ENCODE results near the gene FOXO1. TPM values are rescaled to one million over a fixed set of nuclear protein-coding genes. Genes with fewer than 3 reads are reported as not detected.

Gene FOXO1
- total RNA-seq, 4 donors from 2014 or later = 117 to 250 (median 159) TPM

DNA sequence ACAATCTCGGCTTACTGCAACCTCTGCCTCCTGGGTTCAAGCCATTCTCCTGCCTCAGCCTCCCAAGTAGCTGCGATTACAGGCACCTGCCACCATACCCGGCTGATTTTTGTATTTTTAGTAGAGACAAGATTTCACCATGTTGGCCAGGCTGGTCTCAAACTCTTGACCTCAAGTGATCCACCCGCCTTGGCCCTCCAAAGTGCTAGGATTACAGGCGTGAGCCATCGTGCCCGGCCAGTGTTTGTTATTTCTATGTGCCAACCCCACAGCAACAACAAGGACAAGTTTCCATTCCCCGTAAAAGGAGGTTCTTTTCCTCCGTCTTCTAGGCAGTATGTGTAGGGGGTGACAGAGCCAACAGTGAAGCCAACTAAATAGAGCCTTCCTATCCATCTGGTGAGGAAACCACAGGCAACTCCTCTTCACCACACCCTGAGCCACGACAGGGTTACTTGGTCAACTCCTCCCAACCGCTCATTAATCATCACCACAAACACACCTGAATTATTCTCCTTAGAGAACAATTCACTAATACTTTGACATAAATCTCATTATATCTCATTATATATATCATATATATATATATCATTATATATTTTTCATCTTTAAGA lies 25.5 kb downstream of the FOXO1 start:
- TF ChIP-seq POLR2A (IDR thresholded peaks at IDR 0.05) = no peak
- TF ChIP-seq, protein P1, sequence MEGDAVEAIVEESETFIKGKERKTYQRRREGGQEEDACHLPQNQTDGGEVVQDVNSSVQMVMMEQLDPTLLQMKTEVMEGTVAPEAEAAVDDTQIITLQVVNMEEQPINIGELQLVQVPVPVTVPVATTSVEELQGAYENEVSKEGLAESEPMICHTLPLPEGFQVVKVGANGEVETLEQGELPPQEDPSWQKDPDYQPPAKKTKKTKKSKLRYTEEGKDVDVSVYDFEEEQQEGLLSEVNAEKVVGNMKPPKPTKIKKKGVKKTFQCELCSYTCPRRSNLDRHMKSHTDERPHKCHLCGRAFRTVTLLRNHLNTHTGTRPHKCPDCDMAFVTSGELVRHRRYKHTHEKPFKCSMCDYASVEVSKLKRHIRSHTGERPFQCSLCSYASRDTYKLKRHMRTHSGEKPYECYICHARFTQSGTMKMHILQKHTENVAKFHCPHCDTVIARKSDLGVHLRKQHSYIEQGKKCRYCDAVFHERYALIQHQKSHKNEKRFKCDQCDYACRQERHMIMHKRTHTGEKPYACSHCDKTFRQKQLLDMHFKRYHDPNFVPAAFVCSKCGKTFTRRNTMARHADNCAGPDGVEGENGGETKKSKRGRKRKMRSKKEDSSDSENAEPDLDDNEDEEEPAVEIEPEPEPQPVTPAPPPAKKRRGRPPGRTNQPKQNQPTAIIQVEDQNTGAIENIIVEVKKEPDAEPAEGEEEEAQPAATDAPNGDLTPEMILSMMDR (IDR thresholded peaks at IDR 0.05 in 4 of 5, conservative IDR thresholded peaks at IDR 0.05 in 1 of 5) = no peak
- Histone ChIP-seq H3K9me3 (no peaks in the 10 kb centered on the region), H3K4me1 (peaks cover 90 to 99% of the 10 kb centered on the region in 2 donors), H3K36me3 (no peaks in the 10 kb centered on the region), H3K27ac (peak overlapping the region; percentile 69 to 75 (median 74)), H3K27me3 (no peaks in the 10 kb centered on the region), H3K4me3 (peak overlapping the region in 1 of 4 donors; percentile 3)
- peak in 1 of 2 donors; percentile 70 for DNase-seq
- in situ Hi-C loops (cut with MboI; ENCODE audit: low sequenced_read_pairs in 4 of 4) = loop anchor here in 1 of 4 donors (10.0 kb wide), 1 partner anchor 46 kb away; no protein-coding TSS in a partner anchor
- intact Hi-C loops (cut with DNase I; ENCODE audit: low total_unique reads) = no loop called here
- ATAC-seq = peak in 1 of 2 donors; percentile 37

DNA sequence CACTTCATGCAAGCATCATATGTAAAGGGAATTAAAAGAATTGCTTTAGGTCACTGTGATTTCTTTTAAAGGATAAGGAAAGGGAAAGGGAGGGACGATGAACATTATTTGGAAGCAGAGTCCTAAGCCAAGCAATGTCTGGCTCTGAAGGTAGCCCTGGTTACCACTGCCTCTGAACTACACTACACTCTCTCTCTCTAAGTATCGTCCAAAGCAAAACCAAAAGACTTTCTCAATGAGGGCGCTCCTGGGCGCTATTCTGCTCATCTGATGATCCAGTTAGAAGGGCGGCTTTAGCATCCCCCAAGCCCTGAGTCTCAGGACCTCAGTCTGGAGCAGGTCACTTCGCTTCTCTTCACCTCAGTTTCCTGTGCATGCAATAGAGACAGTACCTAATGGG lies 26.2 kb downstream of the FOXO1 start:
- peak overlapping the region; percentile 69 to 75 (median 74) for H3K27ac ChIP-seq

DNA sequence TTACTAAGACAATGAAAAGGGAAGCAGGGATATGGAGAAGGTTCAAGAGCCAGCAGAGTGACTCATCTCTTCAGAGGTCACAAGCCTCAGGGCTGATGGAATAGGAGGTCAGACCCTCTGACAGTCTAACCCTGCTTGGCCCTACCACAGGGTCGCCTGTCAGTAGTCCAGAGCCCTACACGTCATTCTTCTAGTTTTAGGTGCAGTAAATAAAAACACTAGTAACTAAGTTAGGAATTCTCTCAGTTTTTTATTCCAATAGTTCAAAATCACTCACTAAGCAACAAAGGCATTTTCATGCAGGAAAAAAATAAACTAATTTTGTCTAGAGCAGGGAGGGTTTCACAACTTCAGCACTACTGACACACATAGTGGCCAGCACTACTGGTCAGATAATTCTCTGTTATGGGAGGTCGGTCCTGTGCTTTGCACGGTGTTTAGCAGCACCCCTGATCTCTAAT lies 27.2 kb downstream of the FOXO1 start:
- intact Hi-C loops (cut with DNase I; ENCODE audit: low total_unique reads) = no loop called here
- peaks cover 87 to 99% of the 10 kb centered on the region in 2 donors for H3K4me1 ChIP-seq
- H3K27ac ChIP-seq = peak overlapping the region; percentile 69 to 75 (median 74)
- DNase-seq (peak; percentile 34 to 45), ATAC-seq (peak; percentile 49 to 57)
- no peaks in the 10 kb centered on the region for H3K36me3 ChIP-seq
- in situ Hi-C loops (cut with MboI; ENCODE audit: low sequenced_read_pairs in 4 of 4) = no loop called here
- H3K4me3 ChIP-seq = peak overlapping the region in 1 of 4 donors; percentile 14
- TF ChIP-seq, protein P1 (IDR thresholded peaks at IDR 0.05 in 4 of 5, conservative IDR thresholded peaks at IDR 0.05 in 1 of 5) = no peak
- TF ChIP-seq POLR2A (IDR thresholded peaks at IDR 0.05) = no peak
- no peaks in the 10 kb centered on the region for H3K9me3 ChIP-seq
- H3K27me3 ChIP-seq = no peaks in the 10 kb centered on the region

More for the DNA sequence above, 26.2 kb downstream of the FOXO1 start:
- no peaks in the 10 kb centered on the region for H3K9me3 ChIP-seq
- in situ Hi-C loops (cut with MboI; ENCODE audit: low sequenced_read_pairs in 4 of 4) = loop anchor here in 1 of 4 donors (10.0 kb wide), 1 partner anchor 45 kb away; no protein-coding TSS in a partner anchor
- H3K4me1 ChIP-seq = peaks cover 88 to 99% of the 10 kb centered on the region in 2 donors
- ATAC-seq (peak; percentile 19 to 29), DNase-seq (peak in 1 of 2 donors; percentile 46)
- no peaks in the 10 kb centered on the region for H3K27me3 ChIP-seq
- H3K36me3 ChIP-seq = no peaks in the 10 kb centered on the region
- peak overlapping the region in 1 of 4 donors; percentile 14 for H3K4me3 ChIP-seq
- intact Hi-C loops (cut with DNase I; ENCODE audit: low total_unique reads) = no loop called here
- TF ChIP-seq, protein P1 (IDR thresholded peaks at IDR 0.05 in 4 of 5, conservative IDR thresholded peaks at IDR 0.05 in 1 of 5) = no peak
- no peak for TF ChIP-seq POLR2A (IDR thresholded peaks at IDR 0.05)

DNA sequence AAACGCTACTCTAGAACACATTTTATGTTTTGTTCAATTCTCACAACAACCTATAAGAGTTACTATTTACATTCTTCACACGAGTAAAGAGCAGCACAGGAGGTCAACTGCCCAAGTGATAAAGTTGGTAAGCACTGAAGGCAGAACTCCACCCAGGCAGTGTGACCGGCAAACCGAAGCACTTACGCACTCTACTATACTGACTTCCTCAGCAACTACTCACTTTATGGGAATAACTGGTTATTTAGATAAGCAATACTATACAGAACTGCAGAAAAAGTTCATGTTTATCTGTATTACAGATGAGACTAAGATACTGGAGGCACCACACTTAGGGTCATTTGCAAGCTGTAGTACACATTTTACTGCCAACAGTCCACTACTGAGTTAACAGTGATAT lies 28.8 kb downstream of the FOXO1 start:
- ATAC-seq (no peak), DNase-seq (no peak)
- TF ChIP-seq POLR2A (IDR thresholded peaks at IDR 0.05) = no peak
- TF ChIP-seq, protein P1 (IDR thresholded peaks at IDR 0.05 in 4 of 5, conservative IDR thresholded peaks at IDR 0.05 in 1 of 5) = no peak
- Histone ChIP-seq H3K36me3 (no peaks in the 10 kb centered on the region), H3K27me3 (no peaks in the 10 kb centered on the region), H3K27ac (peak overlapping the region; percentile 69 to 75 (median 74)), H3K4me3 (peak overlapping the region in 1 of 4 donors; percentile 10), H3K9me3 (no peaks in the 10 kb centered on the region), H3K4me1 (peaks cover 82 to 92% of the 10 kb centered on the region in 2 donors)
- in situ Hi-C loops (cut with MboI; ENCODE audit: low sequenced_read_pairs in 4 of 4) = no loop called here
- intact Hi-C loops (cut with DNase I; ENCODE audit: low total_unique reads) = no loop called here

Measured in gastrocnemius medialis (tissue), 4 donors.